NAMALWA (cell line): ENCODE data around the gene MON2.
"Not testable (repeated sequence)": the region's sequence is repeated elsewhere in the genome, so short reads cannot be mapped to it uniquely, and the experiment has no call there.

Experiments used
- DNase-seq: peaks from one replicate; pipeline ENCODE4 v3.0.0-alpha.2; 2015; ENCODE audit warnings: low spot score

MON2 gene, protein sequence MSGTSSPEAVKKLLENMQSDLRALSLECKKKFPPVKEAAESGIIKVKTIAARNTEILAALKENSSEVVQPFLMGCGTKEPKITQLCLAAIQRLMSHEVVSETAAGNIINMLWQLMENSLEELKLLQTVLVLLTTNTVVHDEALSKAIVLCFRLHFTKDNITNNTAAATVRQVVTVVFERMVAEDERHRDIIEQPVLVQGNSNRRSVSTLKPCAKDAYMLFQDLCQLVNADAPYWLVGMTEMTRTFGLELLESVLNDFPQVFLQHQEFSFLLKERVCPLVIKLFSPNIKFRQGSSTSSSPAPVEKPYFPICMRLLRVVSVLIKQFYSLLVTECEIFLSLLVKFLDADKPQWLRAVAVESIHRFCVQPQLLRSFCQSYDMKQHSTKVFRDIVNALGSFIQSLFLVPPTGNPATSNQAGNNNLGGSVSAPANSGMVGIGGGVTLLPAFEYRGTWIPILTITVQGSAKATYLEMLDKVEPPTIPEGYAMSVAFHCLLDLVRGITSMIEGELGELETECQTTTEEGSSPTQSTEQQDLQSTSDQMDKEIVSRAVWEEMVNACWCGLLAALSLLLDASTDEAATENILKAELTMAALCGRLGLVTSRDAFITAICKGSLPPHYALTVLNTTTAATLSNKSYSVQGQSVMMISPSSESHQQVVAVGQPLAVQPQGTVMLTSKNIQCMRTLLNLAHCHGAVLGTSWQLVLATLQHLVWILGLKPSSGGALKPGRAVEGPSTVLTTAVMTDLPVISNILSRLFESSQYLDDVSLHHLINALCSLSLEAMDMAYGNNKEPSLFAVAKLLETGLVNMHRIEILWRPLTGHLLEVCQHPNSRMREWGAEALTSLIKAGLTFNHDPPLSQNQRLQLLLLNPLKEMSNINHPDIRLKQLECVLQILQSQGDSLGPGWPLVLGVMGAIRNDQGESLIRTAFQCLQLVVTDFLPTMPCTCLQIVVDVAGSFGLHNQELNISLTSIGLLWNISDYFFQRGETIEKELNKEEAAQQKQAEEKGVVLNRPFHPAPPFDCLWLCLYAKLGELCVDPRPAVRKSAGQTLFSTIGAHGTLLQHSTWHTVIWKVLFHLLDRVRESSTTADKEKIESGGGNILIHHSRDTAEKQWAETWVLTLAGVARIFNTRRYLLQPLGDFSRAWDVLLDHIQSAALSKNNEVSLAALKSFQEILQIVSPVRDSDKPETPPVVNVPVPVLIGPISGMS (N-terminal part only)

DNA sequence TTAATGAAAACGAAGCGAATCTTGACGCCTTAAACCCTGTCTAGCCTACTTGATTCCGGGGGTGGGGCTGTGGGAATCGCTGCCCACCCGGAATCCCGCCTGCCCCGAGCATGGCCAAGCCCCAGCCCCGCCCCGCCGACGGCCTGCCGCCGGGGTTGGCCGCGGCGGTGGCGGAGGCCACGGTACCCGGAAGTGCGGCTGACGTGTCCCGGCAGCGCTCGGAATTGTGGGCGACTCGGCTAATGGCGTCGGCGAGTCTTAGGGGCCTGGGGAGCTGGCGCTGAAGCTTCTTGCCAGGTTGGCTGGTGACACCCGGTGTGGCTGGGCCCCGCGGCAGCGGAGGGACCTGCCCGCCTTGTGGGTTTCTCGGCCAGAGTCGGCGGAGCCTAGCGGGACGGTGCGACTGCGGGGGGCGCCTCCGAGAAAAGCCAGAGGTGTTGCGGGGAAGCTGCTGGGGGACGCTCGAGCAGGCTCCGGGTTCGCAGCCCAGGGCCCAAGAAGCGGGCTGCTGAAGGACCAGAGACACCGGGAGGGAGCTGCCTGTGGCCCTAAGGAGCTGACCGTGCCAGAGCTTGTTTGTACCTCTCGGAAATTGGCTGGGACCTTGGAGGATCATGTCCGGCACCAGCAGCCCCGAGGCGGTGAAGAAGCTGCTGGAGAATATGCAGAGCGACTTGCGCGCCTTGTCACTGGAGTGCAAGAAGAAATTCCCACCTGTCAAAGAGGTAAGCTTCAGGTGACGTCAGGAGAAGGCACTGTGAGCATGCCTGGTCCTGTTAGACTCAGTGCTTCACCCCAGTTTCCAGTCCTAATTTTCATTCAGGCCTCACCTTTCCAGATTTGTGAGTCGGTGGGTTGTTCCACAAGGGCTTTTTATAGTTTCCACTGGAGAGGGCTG, at the start of gene MON2:
MON2 (plus strand) TSS at position 233 of the 898 bp plus-strand sequence; CDS start at position 615, 382 bp downstream.
- DNase-seq, result peak; percentile 91

DNA sequence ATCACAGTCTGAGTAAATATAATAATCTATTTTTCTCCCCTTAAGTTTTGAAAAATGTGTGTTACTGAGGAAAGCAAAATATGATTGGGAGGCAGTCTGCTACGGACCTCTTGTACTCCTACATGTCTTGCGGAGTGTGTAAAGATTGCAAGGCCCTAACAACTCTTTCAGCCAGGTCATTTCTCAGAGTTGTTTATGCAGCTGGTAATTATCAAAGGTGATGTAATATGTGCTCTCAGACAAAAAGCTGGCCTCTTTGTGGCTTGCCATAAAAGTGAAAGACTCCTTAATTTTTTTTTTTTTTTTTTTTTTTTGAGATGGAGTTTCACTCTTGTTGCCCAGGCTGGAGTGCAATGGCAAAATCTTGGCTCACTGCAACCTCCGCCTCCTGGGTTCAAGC, 40.5 kb upstream of the MON2 start:
- no peak for DNase-seq

GRCh38 chr12:62429457-62429856, 37.2 kb upstream of the MON2 start:
- DNase-seq, result no peak

DNA sequence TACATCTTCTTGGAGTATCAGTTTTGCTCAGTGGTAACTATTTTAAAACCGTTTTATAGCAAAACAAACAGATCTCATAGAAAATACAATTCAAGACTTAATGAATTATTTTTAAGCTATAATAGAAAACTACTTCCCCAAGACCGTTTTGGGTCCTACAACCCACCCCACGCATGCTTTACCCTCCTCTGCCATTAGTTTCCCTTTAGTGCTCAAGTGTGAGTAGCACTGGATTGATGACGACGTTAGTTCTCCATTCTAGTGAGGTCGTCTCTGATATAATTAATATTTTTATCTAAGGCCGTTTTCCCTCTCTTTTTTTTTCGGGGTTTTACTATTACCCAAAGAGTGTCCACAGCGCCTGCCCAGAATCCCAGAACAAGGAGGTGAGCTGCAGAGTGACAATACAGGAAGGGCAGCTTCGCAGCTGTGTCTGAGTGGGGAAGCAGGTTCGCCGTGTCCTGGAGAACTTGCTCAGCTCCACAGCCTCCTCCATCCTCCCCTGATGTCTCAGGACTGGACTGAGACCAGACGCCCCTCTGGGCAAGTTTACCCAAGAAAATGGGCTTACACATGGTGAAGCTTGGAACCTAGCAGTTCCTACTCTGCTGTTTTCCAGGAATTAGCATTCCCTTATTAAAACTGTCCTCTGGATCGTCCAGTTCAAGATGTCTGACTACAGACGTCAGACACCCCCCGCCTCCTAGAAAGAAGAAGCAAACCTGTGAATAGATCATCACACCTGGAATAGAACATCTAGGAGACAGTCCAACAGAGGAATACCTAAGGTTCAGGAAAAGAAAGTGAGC, 31.9 kb upstream of the MON2 start:
- no peak for DNase-seq

GRCh38 chr12:62435303-62436163, 31.1 kb upstream of the MON2 start:
- peak; percentile 44 for DNase-seq

DNA sequence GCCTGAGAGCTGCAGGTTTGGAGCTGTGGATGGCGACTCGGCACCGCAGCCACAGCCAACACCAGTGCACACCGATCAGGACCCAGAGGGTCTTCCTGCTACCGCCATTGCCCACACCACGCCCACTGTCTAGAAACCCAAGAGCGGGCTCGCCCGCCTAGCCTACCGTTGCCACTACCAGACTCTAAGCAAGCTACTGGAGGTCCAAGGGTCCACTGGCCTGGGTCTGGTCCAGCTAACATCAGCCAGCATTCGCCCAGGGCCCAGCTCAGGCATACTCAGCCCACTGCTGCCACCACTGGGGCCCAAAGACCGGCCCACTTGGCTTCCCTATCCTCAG, 30.5 kb upstream of the MON2 start:
- no peak for DNase-seq

DNA sequence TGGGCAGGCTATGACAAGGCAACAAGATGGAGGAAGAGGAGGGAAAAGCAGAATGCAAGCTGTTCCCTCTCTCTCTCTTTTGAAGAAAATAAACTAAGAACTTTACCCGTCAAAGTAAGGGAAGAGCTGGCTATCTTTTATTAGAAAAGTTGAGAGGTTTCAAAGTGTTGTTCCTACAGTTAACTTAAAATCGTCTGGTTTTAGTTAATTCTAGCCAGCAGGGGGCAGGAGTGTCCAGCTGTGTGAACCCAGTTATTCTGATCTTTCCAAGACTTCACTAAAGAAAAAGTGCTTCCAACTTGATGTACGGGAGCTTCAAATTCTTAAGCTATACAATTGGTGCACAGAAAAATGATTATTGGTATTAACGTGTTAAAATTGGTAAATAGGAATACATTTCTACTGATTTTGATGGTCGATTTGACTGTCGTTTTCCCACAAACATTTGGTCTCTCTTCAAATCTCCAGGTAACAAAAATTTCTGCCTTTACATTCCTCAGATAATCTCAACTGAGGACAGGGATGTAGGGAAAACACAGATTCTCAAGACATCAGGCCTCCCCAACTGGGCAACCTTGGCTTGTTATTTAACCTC, 28.4 kb upstream of the MON2 start:
- DNase-seq, result peak; percentile 72

DNA sequence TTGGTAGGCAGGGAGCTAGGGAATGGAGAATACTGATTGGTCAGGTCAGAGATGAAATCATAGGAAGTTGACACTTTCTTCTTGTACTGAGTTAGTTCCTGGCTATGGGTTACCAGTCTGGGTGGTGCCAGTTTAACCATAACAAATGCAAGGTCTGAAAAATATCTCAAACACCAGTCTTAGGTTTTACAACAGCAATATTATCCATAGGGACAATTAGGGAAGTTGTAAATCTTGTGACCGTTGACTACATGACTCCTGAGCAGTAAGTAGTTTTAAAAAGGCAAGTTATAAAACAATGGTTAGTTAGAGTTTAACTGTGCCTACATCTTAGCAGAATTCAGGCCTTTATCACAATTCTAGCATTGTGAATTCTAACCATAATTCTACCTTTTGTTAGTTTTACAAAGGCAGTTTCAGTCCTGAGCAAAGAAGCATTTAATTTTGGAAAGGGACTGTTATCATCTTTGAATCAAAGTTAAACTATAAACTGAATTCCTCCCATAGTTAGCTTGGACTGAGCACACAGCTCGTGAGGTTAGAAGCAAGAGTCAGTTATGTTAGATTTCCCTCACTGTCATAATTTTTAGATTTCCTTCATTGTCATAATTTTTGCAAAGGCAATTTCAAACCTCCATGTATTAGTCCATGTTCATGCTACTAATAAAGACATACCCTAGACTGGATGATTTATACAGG, 19.7 kb upstream of the MON2 start:
- no peak for DNase-seq

DNA sequence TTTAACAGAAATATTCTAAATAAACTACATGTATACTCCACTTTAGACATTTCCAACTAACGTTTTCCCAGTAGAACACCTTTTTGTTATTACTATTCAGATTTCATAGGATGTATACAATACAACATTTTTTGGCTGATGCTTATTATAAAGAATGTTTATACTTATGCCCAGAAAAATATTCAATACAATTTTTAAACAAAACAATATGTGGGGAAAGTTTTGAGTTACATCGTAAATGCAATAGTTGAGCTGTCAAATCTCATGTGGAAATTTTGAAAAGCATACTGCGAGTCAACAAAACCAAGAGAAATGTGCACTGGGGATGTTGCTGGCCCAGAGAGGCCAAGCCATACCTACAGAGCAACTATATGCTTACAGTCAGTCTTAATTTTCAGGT, 18.2 kb upstream of the MON2 start:
- DNase-seq, result no peak

- DNase-seq, result not testable (repeated sequence)
Observed at GRCh38 chr12:62455429-62455828, 11.2 kb upstream of the MON2 start.

- DNase-seq, result no peak
Observed at GRCh38 chr12:62458626-62459025, 8.0 kb upstream of the MON2 start.

DNA sequence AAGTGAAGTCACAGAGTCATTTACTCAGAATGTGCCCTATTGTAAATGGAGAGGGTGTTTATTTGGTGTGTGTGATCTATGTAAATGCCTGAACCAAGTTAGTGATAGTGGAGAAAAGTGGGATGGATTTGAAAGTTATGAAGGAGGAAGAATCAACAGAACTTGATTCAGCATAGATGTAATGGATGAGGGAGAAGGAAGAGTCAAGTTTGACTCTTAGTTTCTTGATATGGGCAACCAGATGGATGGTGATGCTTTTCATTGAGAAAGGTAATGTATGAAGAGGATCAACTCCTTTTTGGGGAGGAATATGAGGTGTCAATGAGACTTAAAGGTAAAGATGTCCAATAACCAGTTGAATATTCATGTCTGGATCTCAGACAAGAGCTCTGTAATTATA, 6.7 kb upstream of the MON2 start:
- DNase-seq, result no peak

GRCh38 chr12:62461171-62461837, 5.3 kb upstream of the MON2 start:
- DNase-seq, result not testable (repeated sequence)

DNA sequence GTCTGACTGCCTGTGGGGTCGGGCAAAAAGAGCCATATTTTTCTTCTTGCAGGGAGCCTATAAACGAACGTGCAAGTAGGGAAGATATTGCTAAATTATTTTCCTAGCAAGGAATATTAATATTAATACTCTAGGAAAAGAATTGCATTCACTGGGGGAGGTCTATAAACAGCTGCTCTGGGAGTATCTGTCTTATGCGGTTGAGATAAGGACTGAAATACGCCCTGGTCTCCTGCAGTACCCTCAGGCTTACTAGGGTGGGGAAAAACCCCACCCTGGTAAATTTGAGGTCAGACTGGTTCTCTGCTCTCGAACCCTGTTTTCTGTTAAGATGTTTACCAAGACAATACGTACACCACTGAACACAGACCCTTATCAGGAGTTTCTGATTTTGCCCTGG, 3.4 kb upstream of the MON2 start:
- not testable (repeated sequence) for DNase-seq

- DNase-seq, result peak; percentile 62
Observed at GRCh38 chr12:62466018-62466593, 520 bp upstream of the MON2 start.

- DNase-seq, result no peak
Observed at GRCh38 chr12:62468397-62468796, 1.8 kb downstream of the MON2 start.

DNA sequence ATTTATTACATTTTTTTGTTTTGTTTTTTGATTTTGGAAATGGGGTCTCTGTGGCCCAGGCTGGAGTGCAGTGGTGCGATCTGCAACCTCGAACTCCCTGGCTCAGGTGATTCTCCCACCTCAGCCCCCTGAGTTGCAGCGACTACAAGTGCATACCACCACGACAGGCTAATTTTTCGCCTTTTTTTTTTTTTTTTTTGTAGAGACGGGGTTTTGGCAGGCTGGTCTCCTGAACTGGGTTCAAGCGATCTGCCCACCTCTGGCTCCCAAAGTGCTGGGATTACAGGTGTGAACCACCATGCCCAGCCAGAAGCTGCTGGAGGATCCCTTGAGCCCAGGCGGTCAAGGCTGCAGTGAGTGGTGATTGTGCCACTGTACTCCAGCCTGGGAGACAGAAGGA, 2.3 kb downstream of the MON2 start:
- DNase-seq, result no peak

GRCh38 chr12:62469704-62470103, 3.1 kb downstream of the MON2 start:
- DNase-seq, result no peak
